Heart right ventricle (tissue), 16 donors: ENCODE data around the gene TPRX1. TPM values are rescaled to one million over a fixed set of nuclear protein-coding genes. Genes with fewer than 3 reads are reported as not detected.

Experiments used
- ATAC-seq, 8 donors: fragments of 200-7000 bp; cut with Tn5 transposase; one replicate each; pipeline ENCODE4 v1.9.1; 2020; ENCODE audit warnings: mild to moderate bottlenecking in 8 of 8, moderate library complexity in 8 of 8, moderate number of reproducible peaks in 1 of 8
- DNase-seq, 2 donors: peaks; one replicate each; pipeline ENCODE4 v3.0.0-alpha.2; 2020
- H3K27ac ChIP-seq, 10 donors: fragments of 200-600 bp; sonication (generic) in 2 of 10; one replicate each; pipeline versions ENCODE4 v1.5.0 to v1.8.0; 2020 to 2022; ENCODE audit warnings: mild to moderate bottlenecking in 3 of 10
- H3K27me3 ChIP-seq, 7 donors: fragments of 200-600 bp; one replicate each; pipeline ENCODE4 v1.8.0; 2021 to 2022; ENCODE audit warnings: mild to moderate bottlenecking in 2 of 7
- H3K36me3 ChIP-seq, 9 donors: fragments of 200-600 bp; sonication (generic) in 1 of 9; one replicate each; pipeline versions ENCODE4 v1.5.0 to v1.8.0; 2020 to 2022; ENCODE audit warnings: mild to moderate bottlenecking in 2 of 9
- H3K4me1 ChIP-seq, 9 donors: fragments of 200-600 bp; sonication (generic) in 1 of 9; one replicate each; pipeline versions ENCODE4 v1.5.0 to v1.8.0; 2020 to 2022; ENCODE audit warnings: mild to moderate bottlenecking in 4 of 9
- H3K4me3 ChIP-seq, 10 donors: fragments of 200-600 bp; sonication (generic) in 2 of 10; one replicate each; pipeline versions ENCODE4 v1.5.0 to v1.8.0; 2020 to 2022; ENCODE audit warnings: mild to moderate bottlenecking in 7 of 10, moderate library complexity in 2 of 10
- H3K9me3 ChIP-seq, 11 donors: fragments of 200-600 bp in 10 of 11; sonication (generic) in 2 of 11; one replicate each; pipeline versions ENCODE4 v1.5.0 to v1.8.0; 2013 to 2022; ENCODE audit warnings: mild to moderate bottlenecking in 2 of 11, control low read depth in 1 of 11, moderate library complexity in 1 of 11
- WGBS, 2 donors: extraction: QIAGEN DNeasy Blood & Tissue Kit; methylation state at CpG; one replicate each; pipeline ENCODE4 v1.1.7; 2013; ENCODE audit warnings: inconsistent platforms in 1 of 2; 5-methylcytosine and 5-hydroxymethylcytosine counted together
- intact Hi-C, 10 donors: fragments of 100-400 bp; cut with DNase I; formaldehyde crosslinking; loops; one replicate each; pipeline versions ENCODE4 v1.11.1 to v1.14.2; 2022
- polyA plus RNA-seq, 2 donors: library from polyadenylated mRNA; stranded (reverse); fragments of 200-250 nt; gene quantifications; one replicate each; pipeline ENCODE4 v1.2.3, GENCODE V29; 2013
- total RNA-seq, 10 donors: library from RNA; stranded (reverse); fragmentation: NEBNext Ultra II Directional in 3 of 10; extraction: Animal tissue kit (Norgen Biotek cat#: 25700) in 3 of 10; gene quantifications; one replicate each; pipeline versions ENCODE4 v1.2.1 to v1.2.4, GENCODE V29; 2021 to 2023
- TF ChIP-seq, protein P1 (sequence below), 9 donors: fragments of 200-600 bp; sonication (generic) in 2 of 9; IDR thresholded peaks; one replicate each; pipeline versions ENCODE4 v1.5.0 to v1.8.0; 2021 to 2022; ENCODE audit warnings: antibody characterized with exemption in 9 of 9, mild to moderate bottlenecking in 5 of 9, moderate library complexity in 1 of 9
- donor health status: Arrhythmogenic right ventricular cardiomyopathy.
- donor health status: ischemic (EF 13 %, LVEDD 7.1; RV severe dilation, severe dysfunction).
- donor health status: healthy with polysubstance abuse.
- donor health status: DM: no; HTN: yes; CAD: no.
- donor health status: DM: no; HTN: no; CAD: no.
- donor health status: ischemic (EF 25% LVEDD 6.9; RV normal size, moderate dysfunction).
- donor health status: ischemic (EF 25% LVEDD 5.7; RV mildly dilated, moderate dysfunction).
- donor health status: healthy.
- donor health status: DM: yes; HTN: yes; CAD: no.
- donor health status: Ischemic cardiomyopathy.
- donor health status: ischemic (EF 35%, LVEDD 5.7; RV mildly dilated, moderate dysfunction).
- donor health status: nonischemic (EF 11% LVEDD 7.7; RV severe dilation, severe dysfunction).
- donor health status: DM: yes; HTN: yes; CAD: no.
- donor health status: PGD.
- donor health status: ischemic (EF 29% LVEDD 5.4; RV normal size, mild dysfunction).
- donor health status: nonischemic (EF 23%, LVEDD 6.1; RV moderate dilation, normal function).

Gene TPRX1
- total and polyA plus RNA-seq, 12 donors = not detected

DNA sequence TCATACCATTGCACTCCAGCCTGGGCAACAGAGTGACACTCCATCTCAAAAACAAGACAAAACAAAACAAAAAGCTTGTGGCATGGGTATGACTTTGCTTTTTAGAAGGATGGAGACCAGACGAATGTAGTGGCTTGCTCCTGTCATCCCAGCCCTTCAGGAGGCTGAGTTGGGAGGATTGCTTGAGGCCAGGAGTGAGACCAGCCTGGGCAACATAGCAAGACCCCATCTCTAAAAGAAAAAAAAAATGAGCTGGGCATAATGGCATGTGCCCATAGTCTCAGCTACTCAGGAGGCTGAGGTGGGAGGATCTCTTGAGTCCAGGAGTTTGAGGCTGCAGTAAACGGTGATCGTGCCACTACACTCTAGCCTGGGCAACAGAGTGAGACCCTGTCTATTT lies 42.2 kb downstream of the TPRX1 start:
- WGBS, 2 donors = 58 to 91% methylated on average over 3 of the region's 3 CpGs

DNA sequence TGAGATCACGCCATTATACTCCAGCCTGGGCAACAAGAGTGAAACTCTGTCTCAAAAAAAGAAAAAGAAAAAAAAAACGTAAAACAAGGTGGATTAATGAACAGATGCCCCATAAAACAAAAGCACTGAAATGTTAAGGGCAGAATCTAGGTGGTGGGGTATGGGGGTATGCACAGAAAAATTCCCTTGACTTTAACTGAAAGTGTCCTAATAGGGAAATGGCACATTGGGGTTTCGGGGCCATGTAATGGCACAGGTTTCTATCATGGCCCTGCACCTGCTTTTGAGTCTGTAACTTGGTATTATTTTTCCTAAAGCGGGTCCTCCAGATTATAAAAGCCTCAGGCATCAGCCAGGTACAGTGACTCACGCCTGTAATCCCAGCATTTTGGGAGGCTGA lies 42.8 kb downstream of the TPRX1 start:
- 68 to 88% methylated on average over 5 of the region's 5 CpGs for WGBS, 2 donors
- TF ChIP-seq, protein P1, sequence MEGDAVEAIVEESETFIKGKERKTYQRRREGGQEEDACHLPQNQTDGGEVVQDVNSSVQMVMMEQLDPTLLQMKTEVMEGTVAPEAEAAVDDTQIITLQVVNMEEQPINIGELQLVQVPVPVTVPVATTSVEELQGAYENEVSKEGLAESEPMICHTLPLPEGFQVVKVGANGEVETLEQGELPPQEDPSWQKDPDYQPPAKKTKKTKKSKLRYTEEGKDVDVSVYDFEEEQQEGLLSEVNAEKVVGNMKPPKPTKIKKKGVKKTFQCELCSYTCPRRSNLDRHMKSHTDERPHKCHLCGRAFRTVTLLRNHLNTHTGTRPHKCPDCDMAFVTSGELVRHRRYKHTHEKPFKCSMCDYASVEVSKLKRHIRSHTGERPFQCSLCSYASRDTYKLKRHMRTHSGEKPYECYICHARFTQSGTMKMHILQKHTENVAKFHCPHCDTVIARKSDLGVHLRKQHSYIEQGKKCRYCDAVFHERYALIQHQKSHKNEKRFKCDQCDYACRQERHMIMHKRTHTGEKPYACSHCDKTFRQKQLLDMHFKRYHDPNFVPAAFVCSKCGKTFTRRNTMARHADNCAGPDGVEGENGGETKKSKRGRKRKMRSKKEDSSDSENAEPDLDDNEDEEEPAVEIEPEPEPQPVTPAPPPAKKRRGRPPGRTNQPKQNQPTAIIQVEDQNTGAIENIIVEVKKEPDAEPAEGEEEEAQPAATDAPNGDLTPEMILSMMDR (IDR thresholded peaks at IDR 0.05) = no peak
- H3K9me3 ChIP-seq = peaks cover 0 to 7% (median 0%) of the 10 kb centered on the region in 11 donors
- no peak overlapping the region for H3K27ac ChIP-seq
- intact Hi-C loops = loop anchor here in 3 of 10 donors (10.0 kb wide), 1 partner anchor 103 kb away; no protein-coding TSS in a partner anchor
- ATAC-seq (no peak), DNase-seq (no peak)
- no peak overlapping the region for H3K4me3 ChIP-seq
- peaks cover 0 to 20% (median 4%) of the 10 kb centered on the region in 9 donors for H3K4me1 ChIP-seq
- H3K27me3 ChIP-seq = no peaks in the 10 kb centered on the region
- H3K36me3 ChIP-seq = peaks cover 1 to 41% (median 25%) of the 10 kb centered on the region in 9 donors

More for the DNA sequence above, 42.2 kb downstream of the TPRX1 start:
- DNase-seq (no peak), ATAC-seq (no peak)
- Histone ChIP-seq H3K4me3 (no peak overlapping the region), H3K36me3 (peaks cover 0 to 35% (median 20%) of the 10 kb centered on the region in 9 donors), H3K9me3 (peaks cover 0 to 7% (median 0%) of the 10 kb centered on the region in 11 donors), H3K27ac (peak overlapping the region in 3 of 10 donors; percentile 26 to 62 (median 58)), H3K27me3 (no peaks in the 10 kb centered on the region), H3K4me1 (peaks cover 0 to 20% (median 4%) of the 10 kb centered on the region in 9 donors)
- TF ChIP-seq, protein P1 (IDR thresholded peaks at IDR 0.05) = no peak
- intact Hi-C loops = loop anchor here in 3 of 10 donors (10.0 kb wide), 1 partner anchor 103 kb away; no protein-coding TSS in a partner anchor

DNA sequence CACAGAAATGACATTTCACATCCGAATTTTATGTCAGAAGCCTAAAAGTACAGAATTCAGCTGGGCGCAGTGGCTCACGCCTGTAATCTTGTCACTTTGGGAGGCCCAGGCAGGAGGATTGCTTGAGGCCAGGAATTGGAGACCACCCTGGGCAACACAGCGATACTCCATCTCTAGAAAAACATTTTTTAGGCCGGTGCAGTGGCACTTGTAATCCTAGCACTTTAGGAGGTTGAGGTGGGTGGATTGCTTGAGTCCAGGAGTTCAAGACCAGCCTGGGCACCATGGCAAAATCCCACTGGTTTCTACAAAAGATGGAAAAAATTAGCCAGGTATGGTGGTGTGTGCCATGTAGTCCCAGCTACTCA lies 43.7 kb downstream of the TPRX1 start:
- DNase-seq (no peak), ATAC-seq (no peak)
- Histone ChIP-seq H3K4me3 (no peak overlapping the region), H3K27me3 (no peaks in the 10 kb centered on the region), H3K36me3 (peaks cover 6 to 50% (median 35%) of the 10 kb centered on the region in 9 donors), H3K4me1 (peaks cover 0 to 15% (median 0%) of the 10 kb centered on the region in 9 donors), H3K27ac (no peak overlapping the region), H3K9me3 (peaks cover 0 to 7% (median 0%) of the 10 kb centered on the region in 11 donors)
- TF ChIP-seq, protein P1 (IDR thresholded peaks at IDR 0.05) = no peak
- intact Hi-C loops = loop anchor here in 3 of 10 donors (10.0 kb wide), 1 partner anchor 104 kb away; no protein-coding TSS in a partner anchor
- WGBS, 2 donors = 73 to 95% methylated on average over 5 of the region's 5 CpGs

DNA sequence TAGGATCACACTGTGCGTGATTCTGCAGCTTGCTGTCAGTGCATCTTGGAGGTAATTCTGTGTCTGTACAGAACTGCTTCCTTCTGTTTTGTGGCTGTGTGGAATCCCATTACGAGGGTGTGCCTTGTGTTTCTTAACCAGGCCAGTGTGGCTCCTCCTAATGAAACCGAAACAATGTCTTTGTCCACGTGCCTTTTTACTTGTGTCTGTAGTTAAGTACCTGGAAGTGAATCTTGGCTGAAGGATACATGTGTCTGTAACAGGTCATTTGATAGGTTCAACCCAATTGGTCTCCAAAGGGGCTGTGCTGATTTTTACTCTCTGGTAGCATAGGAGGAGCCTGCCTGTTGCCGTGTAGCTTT lies 45.9 kb downstream of the TPRX1 start:
- WGBS, 2 donors = 91 to 93% methylated on average over 5 of the region's 5 CpGs
- TF ChIP-seq, protein P1 (IDR thresholded peaks at IDR 0.05) = no peak
- intact Hi-C loops = no loop called here
- peaks cover 0 to 7% (median 0%) of the 10 kb centered on the region in 11 donors for H3K9me3 ChIP-seq
- ATAC-seq (no peak), DNase-seq (no peak)
- H3K27ac ChIP-seq = no peak overlapping the region
- no peak overlapping the region for H3K4me3 ChIP-seq
- H3K4me1 ChIP-seq = peaks cover 0 to 13% (median 0%) of the 10 kb centered on the region in 9 donors
- H3K27me3 ChIP-seq = no peaks in the 10 kb centered on the region
- H3K36me3 ChIP-seq = peaks cover 12 to 72% (median 54%) of the 10 kb centered on the region in 9 donors
